IMR-90 (cell line): ENCODE measurements around the gene NAPA. TPM values are rescaled to one million over a fixed set of nuclear protein-coding genes. Genes with fewer than 3 reads are reported as not detected.

ENCODE experiments used
- ATAC-seq: fragments of 200-7000 bp; cut with Tn5 transposase; 2 replicates; pipeline ENCODE4 v1.9.1; 2020; ENCODE audit warnings: low read depth, mild to moderate bottlenecking, moderate library complexity
- BruUV-seq: library from RNA; stranded (reverse); fragments of 400-500 nt; replicated peaks from 2 replicates; lab custom pipeline; 2021; lab: Mats Ljungman, UMichigan
- CTCF ChIA-PET: fragments of 300-600 bp; formaldehyde crosslinking; extraction: SDS; loops from one replicate; lab custom pipeline; 2021; ENCODE audit warnings: antibody characterized with exemption; lab: Yijun Ruan, JAX
- POLR2A ChIA-PET: fragments of 300-600 bp; sonication (Branson Sonifier 250); formaldehyde crosslinking; loops from one replicate; lab custom pipeline; 2022; ENCODE audit warnings: antibody characterized with exemption; ENCODE audit not compliant: unreplicated experiment; lab: Charles Lee
- DNase-seq: peaks from one replicate; pipeline ENCODE4 v3.0.0; 2013
- H2AFZ ChIP-seq: replicated peaks from 2 replicates; pipeline ENCODE3; 2013; ENCODE audit warnings: low read length, mild to moderate bottlenecking; ENCODE audit not compliant: poor library complexity
- H2AK5ac ChIP-seq: 2 replicates; pipeline ENCODE4 v1.6.1; 2013; ENCODE audit warnings: low read depth, low read length, inconsistent platforms
- H2AK9ac ChIP-seq: replicated peaks from 2 replicates; pipeline ENCODE3; 2013; ENCODE audit warnings: mild to moderate bottlenecking, low read depth, low read length, moderate library complexity; ENCODE audit not compliant: poor library complexity
- H2BK120ac ChIP-seq: 2 replicates; pipeline ENCODE4 v1.6.1; 2013; ENCODE audit warnings: low read depth, low read length, inconsistent platforms
- H2BK15ac ChIP-seq: 3 replicates; pipeline ENCODE4 v1.6.1; 2013; ENCODE audit warnings: low read depth, low read length, inconsistent platforms
- H2BK20ac ChIP-seq: 2 replicates; pipeline ENCODE4 v1.6.1; 2013; ENCODE audit warnings: low read depth, mild to moderate bottlenecking, inconsistent platforms, low read length, moderate library complexity
- H2BK5ac ChIP-seq: 2 replicates; pipeline ENCODE4 v1.6.1; 2013; ENCODE audit warnings: mild to moderate bottlenecking, low read depth, low read length, inconsistent platforms; ENCODE audit not compliant: poor library complexity, severe bottlenecking
- H3K14ac ChIP-seq: replicated peaks from 2 replicates; pipeline ENCODE4 v1.6.1; 2013; ENCODE audit warnings: low read depth, low read length, inconsistent platforms
- H3K18ac ChIP-seq: 2 replicates; pipeline ENCODE4 v1.6.1; 2013; ENCODE audit warnings: low read depth, low read length, control low read depth
- H3K23ac ChIP-seq: 2 replicates; pipeline ENCODE4 v1.6.1; 2013; ENCODE audit warnings: low read depth, low read length, inconsistent platforms
- H3K27ac ChIP-seq: 2 replicates; pipeline ENCODE4 v1.5.1; 2013; ENCODE audit warnings: mild to moderate bottlenecking, control low read depth, low read length; ENCODE audit not compliant: insufficient read depth
- H3K27me3 ChIP-seq: 2 replicates; pipeline ENCODE4 v1.6.1; 2013; ENCODE audit warnings: low read length; ENCODE audit not compliant: control insufficient read depth, insufficient read depth
- H3K36me3 ChIP-seq: 2 replicates; pipeline ENCODE4 v1.6.1; 2013; ENCODE audit warnings: low read length, mixed read lengths; ENCODE audit not compliant: control insufficient read depth, insufficient read depth
- H3K4ac ChIP-seq: 2 replicates; pipeline ENCODE4 v1.6.1; 2013; ENCODE audit warnings: low read depth, low read length, inconsistent platforms
- H3K4me1 ChIP-seq: 2 replicates; pipeline ENCODE4 v1.6.1; 2013; ENCODE audit warnings: low read length, mixed read lengths; ENCODE audit not compliant: control insufficient read depth, insufficient read depth
- H3K4me2 ChIP-seq: 2 replicates; pipeline ENCODE4 v1.6.1; 2013; ENCODE audit warnings: low read depth, mild to moderate bottlenecking, control low read depth, low read length, moderate library complexity
- H3K4me3 ChIP-seq: 2 replicates; pipeline ENCODE4 v1.5.1; 2013; ENCODE audit warnings: low read depth, mild to moderate bottlenecking, control low read depth, low read length, moderate library complexity; ENCODE audit not compliant: insufficient read depth
- H3K56ac ChIP-seq: 2 replicates; pipeline ENCODE4 v1.6.1; 2013; ENCODE audit warnings: low read length, inconsistent platforms; ENCODE audit not compliant: insufficient read depth; ENCODE audit errors: extremely low read depth
- H3K79me1 ChIP-seq, 2 experiments: 2 replicates each; pipeline ENCODE4 v1.6.1; 2013; ENCODE audit warnings: low read length in 2 of 2, inconsistent platforms in 1 of 2, low read depth in 1 of 2
- H3K9ac ChIP-seq: 2 replicates; pipeline ENCODE4 v1.6.1; 2013; ENCODE audit warnings: low read depth, low read length, control low read depth
- H3K9me1 ChIP-seq: 2 replicates; pipeline ENCODE4 v1.6.1; 2013; ENCODE audit warnings: low read length, inconsistent platforms; ENCODE audit not compliant: insufficient read depth
- H3K9me3 ChIP-seq: 2 replicates; pipeline ENCODE4 v1.6.1; 2013; ENCODE audit warnings: low read length; ENCODE audit not compliant: control insufficient read depth, insufficient read depth
- H4K20me1 ChIP-seq: 2 replicates; pipeline ENCODE4 v1.6.1; 2013; ENCODE audit warnings: low read length, inconsistent platforms; ENCODE audit not compliant: insufficient read depth
- H4K5ac ChIP-seq: 2 replicates; pipeline ENCODE4 v1.6.1; 2013; ENCODE audit warnings: mild to moderate bottlenecking, low read depth, low read length, control low read depth
- H4K8ac ChIP-seq, 2 experiments: 2 replicates each; pipeline ENCODE4 v1.6.1; 2013; ENCODE audit warnings: low read depth in 2 of 2, low read length in 2 of 2, control low read depth in 1 of 2, inconsistent platforms in 1 of 2
- H4K91ac ChIP-seq: 2 replicates; pipeline ENCODE4 v1.6.1; 2013; ENCODE audit warnings: low read depth, low read length, inconsistent platforms; ENCODE audit not compliant: insufficient read depth
- CEBPB ChIP-seq: IDR thresholded peaks from 2 replicates; pipeline ENCODE4 v1.6.1; 2012; ENCODE audit warnings: low read depth, low read length, improper control_type of control experiment
- MAFK ChIP-seq: IDR thresholded peaks from 2 replicates; pipeline ENCODE4 v1.6.1; 2012; ENCODE audit warnings: low read depth, low read length, improper control_type of control experiment
- MXI1 ChIP-seq: IDR thresholded peaks from 2 replicates; pipeline ENCODE4 v1.6.1; 2012; ENCODE audit warnings: low read depth, mild to moderate bottlenecking, low read length, moderate library complexity, borderline replicate concordance
- RCOR1 ChIP-seq: IDR thresholded peaks from 2 replicates; pipeline ENCODE4 v1.6.1; 2012; ENCODE audit warnings: mild to moderate bottlenecking, low read length, improper control_type of control experiment; ENCODE audit not compliant: insufficient replicate concordance
- WGBS, 2 experiments: methylation state at CpG; one replicate each; pipeline versions ENCODE4 v1.1.5 to v1.1.7; 2013; ENCODE audit warnings: missing lambda C conversion rate in 2 of 2; ENCODE audit not compliant: insufficient read length in 1 of 2; ENCODE audit errors: extremely low coverage in 2 of 2; 5-methylcytosine and 5-hydroxymethylcytosine counted together
- dilution Hi-C: fragments of 300-500 bp; cut with HindIII; formaldehyde crosslinking; loops from one replicate; pipeline ENCODE4 v1.14.3; 2018; ENCODE audit warnings: low sequenced_read_pairs; ENCODE audit not compliant: unreplicated experiment
- in situ Hi-C: fragments of 300-500 bp; cut with MboI; formaldehyde crosslinking; loops from 3 replicates; pipeline ENCODE4 v1.14.3; 2019; ENCODE audit warnings: low sequenced_read_pairs, inconsistent platforms, mixed read lengths
- intact Hi-C: fragments of 100-400 bp; cut with micrococcal nuclease; formaldehyde crosslinking; loops from 2 replicates; pipeline ENCODE4 v1.10.0; 2022
- polyA plus RNA-seq, 3 experiments: library from polyadenylated mRNA; depleted of rRNA; stranded (reverse); fragments of >200 nt; gene quantifications; 2 replicates each; pipeline ENCODE4 v1.2.3, GENCODE V29; 2012; ENCODE audit warnings: low replicate concordance in 1 of 3
- total RNA-seq: library from RNA; depleted of rRNA; stranded (reverse); fragments of >200 nt; gene quantifications from 2 replicates; pipeline ENCODE4 v1.2.3, GENCODE V29; 2012

NAPA gene
- total and polyA plus RNA-seq, 2 of the 4 experiments (the other 2 are of a cell fraction), result 76.4 to 126 TPM

DNA sequence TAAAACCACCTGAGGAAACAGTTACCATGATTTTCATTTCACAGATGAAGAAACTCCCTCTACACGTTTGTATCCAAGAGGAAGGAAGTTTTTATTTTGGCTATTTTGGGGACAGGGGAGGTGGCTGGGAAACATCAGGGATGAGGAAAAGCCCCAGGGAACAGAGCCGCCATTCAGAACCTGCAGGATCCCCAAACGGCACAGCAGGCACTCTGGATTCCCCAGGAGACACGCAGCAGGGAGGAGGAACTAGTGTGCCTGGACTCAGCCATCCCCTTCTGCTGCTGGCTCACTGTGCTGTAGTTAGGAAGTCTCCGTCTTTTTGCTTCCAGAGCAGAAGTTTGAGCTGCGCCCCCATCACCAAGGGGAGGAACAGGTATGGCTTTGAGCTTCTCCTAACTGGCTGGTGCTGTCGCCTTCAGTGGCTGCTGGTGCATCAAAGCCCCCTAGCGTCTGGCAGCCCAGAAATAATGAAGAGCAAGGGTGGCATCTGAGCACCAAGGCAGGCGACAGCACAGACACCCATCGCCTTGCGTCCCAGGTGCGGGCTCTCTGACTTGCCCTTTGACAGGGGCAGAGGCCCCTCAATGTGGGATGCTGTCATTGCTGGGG is 4.2 kb downstream of the NAPA start:
- H3K36me3 ChIP-seq, result no peaks in the 10 kb centered on the region; the same call in 1 of the 2 replicates
- intact Hi-C loops (loop anchor here (10.0 kb wide), 1 partner anchor 154 kb away; no protein-coding TSS in a partner anchor), in situ Hi-C loops (no loop called here), dilution Hi-C loops (no loop called here)
- no peak overlapping the region for H2AK9ac ChIP-seq
- DNase-seq, result no peak
- H2AK5ac ChIP-seq, result no peak overlapping the region
- no peak overlapping the region for H3K9ac ChIP-seq
- peaks cover 72% of the 10 kb centered on the region for H4K20me1 ChIP-seq
- no TSS peak for BruUV-seq
- no peak overlapping the region for H3K18ac ChIP-seq
- no peak overlapping the region for H4K91ac ChIP-seq
- no peak overlapping the region for H2AFZ ChIP-seq
- H3K27ac ChIP-seq, result no peak overlapping the region
- H2BK20ac ChIP-seq, result no peak overlapping the region
- H3K9me1 ChIP-seq, result peaks cover 20% of the 10 kb centered on the region
- no peak overlapping the region for H3K4me2 ChIP-seq
- no peak overlapping the region for H4K5ac ChIP-seq
- 100% methylated on average over 1 of the region's 12 CpGs; no CpG with 5 or more reads in 1 of the 2 experiments for WGBS, 2 experiments
- no peak overlapping the region for H2BK15ac ChIP-seq
- ChIA-PET POLR2A (interaction anchor here (1.0 kb wide), 1 partner anchor 12 kb away, joined by 3 read pairs; no protein-coding TSS in a partner anchor), CTCF (interaction anchor here (1.6 kb wide), 1 partner anchor 189 kb away, joined by 3 read pairs; no protein-coding TSS in a partner anchor)
- H2BK5ac ChIP-seq, result no peak overlapping the region
- peaks cover 18% of the 10 kb centered on the region for H3K4me1 ChIP-seq
- H3K4me3 ChIP-seq, result no peak overlapping the region
- no peak overlapping the region for H4K8ac ChIP-seq
- TF ChIP-seq MXI1 (no peak), CEBPB (no peak), MAFK (no peak), RCOR1 (no peak)
- no peak overlapping the region for H3K4ac ChIP-seq
- H3K79me1 ChIP-seq, result peaks cover 39 to 88% of the 10 kb centered on the region in 2 experiments
- no peak overlapping the region for H3K14ac ChIP-seq
- H3K27me3 ChIP-seq, result no peaks in the 10 kb centered on the region
- no peak for ATAC-seq
- no peak overlapping the region for H3K23ac ChIP-seq
- H3K56ac ChIP-seq, result no peak overlapping the region
- H2BK120ac ChIP-seq, result no peak overlapping the region
- H3K9me3 ChIP-seq, result no peaks in the 10 kb centered on the region
